HK-2 (cell line): ENCODE measurements around the gene GALNT4.

Experiments used
- DNase-seq: peaks from one replicate; pipeline ENCODE4 v3.0.0-alpha.2; 2018; ENCODE audit not compliant: unreplicated experiment

The GALNT4 gene

GRCh38 chr12:89529738-89530137, 5.1 kb upstream of the GALNT4 start:
- no peak for DNase-seq

- no peak for DNase-seq
Observed at GRCh38 chr12:89528434-89528833, 3.8 kb upstream of the GALNT4 start.

- peak; percentile 89 for DNase-seq
Observed at GRCh38 chr12:89525824-89526770, 1.5 kb upstream of the GALNT4 start, which contains the start of gene POC1B. POC1B (minus strand) TSS chr12:89526047; CDS start chr12:89525895, 152 bp downstream.

GRCh38 chr12:89525305-89525823, 768 bp upstream of the GALNT4 start:
- peak; percentile 44 for DNase-seq

DNA sequence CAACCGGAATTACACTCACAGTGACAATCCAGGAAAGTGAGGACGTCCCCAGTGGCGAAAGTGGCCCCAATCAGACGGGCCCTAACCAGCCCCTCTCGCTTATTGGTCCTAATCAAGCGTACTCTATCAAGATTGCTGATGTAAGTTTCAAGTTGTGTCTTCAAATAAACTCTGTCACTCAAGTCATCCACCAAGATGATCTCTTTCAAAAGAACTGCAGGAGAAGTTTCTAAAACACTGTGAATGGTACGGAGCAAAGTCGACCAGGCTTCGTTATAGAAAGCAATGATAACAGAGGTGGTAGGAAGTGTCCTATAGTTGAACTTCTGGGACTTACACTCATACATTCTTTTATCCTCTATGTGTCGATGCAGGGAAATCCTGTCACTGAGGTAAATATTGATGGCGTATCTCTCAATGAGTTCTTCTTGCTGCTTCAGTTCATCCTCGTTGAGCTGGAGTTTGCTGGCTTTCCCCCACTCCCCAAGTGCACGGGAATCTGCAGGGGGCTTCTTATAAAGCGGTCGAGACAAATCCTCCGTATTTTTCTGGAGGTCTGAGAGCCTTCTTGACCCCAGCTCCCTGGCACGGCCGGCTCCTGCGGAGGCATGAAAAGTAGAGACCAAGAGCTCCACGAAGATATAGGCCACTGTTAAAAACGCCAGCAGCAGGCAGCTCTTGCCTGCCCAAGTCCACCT, 604 bp downstream of the GALNT4 start:
- DNase-seq, result no peak

- DNase-seq, result no peak
Observed at GRCh38 chr12:89523393-89523792, 1.2 kb downstream of the GALNT4 start.

DNA sequence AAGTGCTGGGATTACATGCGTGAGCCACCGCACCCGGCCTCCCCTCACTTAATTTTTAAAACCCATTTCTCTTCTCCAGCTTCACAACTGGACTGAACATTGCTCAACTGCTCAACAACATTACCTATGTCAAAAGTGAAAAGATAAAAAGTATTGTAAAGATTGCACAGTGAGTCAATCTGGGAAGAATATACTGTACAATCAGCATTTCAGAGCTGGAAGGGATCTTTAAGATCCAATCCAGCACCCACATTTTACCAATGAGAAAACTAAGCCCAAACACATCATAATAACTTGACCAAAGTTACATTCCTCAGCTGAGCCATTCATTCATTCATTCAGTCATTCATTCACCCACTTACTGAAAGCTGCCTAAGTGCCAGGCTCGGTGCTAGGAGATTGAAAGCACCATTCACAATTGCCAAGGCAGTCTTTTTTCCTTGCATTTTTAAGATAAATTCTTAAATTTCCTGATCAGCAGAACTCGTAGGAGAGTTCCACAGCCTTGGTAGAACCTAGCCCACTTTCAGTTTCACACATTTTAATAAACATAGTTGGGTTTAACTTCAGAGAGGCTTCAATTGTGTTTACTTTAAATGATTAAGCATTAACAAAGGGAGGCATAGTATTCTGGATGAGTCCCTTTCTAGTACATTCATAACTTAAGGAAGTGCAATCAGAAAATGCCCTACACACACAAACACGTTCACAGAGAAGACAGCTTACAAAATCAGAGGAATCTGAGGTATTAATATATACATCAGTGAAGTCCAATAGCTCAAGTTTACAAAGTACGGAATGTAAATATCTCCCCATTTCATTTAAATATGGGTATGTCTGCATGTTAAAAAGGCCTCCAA, 3.0 kb downstream of the GALNT4 start:
- no peak for DNase-seq

DNA sequence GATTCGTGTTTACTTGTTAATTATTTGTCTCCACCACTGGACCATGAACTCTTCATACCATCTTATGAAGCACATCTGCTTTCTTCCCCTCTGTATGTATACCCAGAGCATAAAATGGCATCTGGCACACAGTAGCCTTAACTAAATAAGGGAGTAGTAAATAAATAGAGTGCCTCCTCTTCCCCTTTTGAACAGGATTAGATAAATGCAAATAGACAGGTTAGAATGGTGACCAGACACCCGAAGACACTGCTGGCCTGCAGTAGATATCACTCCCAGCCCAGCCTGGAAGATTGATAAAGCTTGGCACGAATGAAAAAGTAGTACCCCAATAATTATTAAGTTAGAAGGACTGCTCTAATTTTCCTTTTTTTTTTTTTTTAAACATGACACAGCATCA, 6.9 kb downstream of the GALNT4 start:
- DNase-seq, result no peak

- DNase-seq, result no peak
Observed at GRCh38 chr12:89516633-89517032, 8.0 kb downstream of the GALNT4 start.

DNA sequence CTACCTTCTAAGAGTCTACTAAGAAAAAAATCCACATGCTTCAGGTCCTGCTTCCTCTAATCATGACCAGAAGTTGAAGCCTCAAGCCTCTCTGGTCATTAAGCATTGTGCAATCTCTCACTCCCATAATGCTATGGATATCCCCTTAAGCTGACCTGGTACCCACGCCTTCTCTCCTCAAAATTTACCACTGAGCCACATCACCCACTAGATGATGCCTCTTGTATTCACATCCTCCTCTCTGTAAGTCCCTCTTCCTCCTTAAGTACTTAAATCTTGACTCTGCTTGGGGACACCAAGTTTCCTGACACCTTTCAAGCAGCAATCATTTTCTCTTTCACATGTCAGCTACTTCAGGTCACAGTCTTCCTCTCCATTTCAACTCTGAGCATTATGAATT, 9.8 kb downstream of the GALNT4 start:
- DNase-seq, result no peak

- no peak for DNase-seq
Observed at GRCh38 chr12:89513544-89513943, 11.1 kb downstream of the GALNT4 start.

GRCh38 chr12:89507015-89507824, 17.4 kb downstream of the GALNT4 start:
- no peak for DNase-seq

GRCh38 chr12:89506050-89506449, 18.5 kb downstream of the GALNT4 start:
- no peak for DNase-seq

- DNase-seq, result no peak
Observed at GRCh38 chr12:89504560-89505346, 19.8 kb downstream of the GALNT4 start.

GRCh38 chr12:89501793-89502192, 22.8 kb downstream of the GALNT4 start:
- no peak for DNase-seq

DNA sequence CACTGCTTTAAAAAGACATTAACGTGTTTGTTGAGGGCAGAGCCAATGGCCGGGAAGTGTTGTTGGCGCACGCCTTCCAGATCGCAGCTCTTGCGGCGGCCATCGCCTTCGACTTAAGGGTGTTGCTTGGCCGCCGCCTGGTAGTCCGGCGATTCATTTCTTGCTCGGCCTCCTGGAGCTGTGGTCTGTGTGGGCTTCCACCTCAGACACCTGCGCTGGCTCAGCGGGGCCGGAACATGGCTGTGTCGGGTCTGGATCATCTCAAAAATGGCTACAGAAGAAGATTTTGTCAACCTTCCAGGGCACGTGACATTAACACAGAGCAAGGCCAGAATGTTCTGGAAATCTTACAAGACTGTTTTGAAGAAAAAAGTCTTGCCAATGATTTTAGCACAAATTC, 24.7 kb downstream of the GALNT4 start:
- DNase-seq, result no peak

GRCh38 chr12:89497467-89497866, 27.1 kb downstream of the GALNT4 start:
- DNase-seq, result no peak

DNA sequence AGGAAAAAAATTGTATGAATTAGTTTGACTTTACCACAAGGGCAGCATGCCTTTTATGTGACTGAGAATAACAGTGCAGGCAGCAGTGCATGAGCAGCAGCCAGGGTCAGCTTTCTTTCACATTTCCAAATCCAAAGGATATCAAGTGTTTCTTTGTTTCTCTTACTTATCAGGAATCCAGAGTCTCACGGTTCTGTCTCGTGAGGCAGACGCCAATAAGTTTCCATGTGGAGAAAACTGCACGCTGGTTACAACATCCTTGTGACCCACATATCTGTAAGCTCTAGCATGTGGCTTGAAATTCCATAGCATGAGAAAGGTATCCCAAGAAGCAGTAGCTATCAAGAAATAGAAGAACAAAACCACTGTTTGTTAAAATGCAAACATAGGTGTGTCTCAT, 27.6 kb downstream of the GALNT4 start:
- no peak for DNase-seq

- DNase-seq, result no peak
Observed at GRCh38 chr12:89494411-89495231, 30.0 kb downstream of the GALNT4 start.
